Colonic mucosa (tissue), 4 donors: ENCODE data around the gene TPM1. TPM values are rescaled to one million over a fixed set of nuclear protein-coding genes. Genes with fewer than 3 reads are reported as not detected.
A peak's percentile ranks its signal among the peaks of the same experiment; 100 is the strongest.

Experiments
- DNase-seq: peaks from one replicate; pipeline ENCODE4 v3.0.0-alpha.2; 2020
- H3K27ac ChIP-seq: fragments of 200-600 bp; one replicate; pipeline ENCODE4 v1.8.0; 2021
- H3K27me3 ChIP-seq: fragments of 200-600 bp; one replicate; pipeline ENCODE4 v1.8.0; 2021
- H3K36me3 ChIP-seq: fragments of 200-600 bp; one replicate; pipeline ENCODE4 v1.8.0; 2021
- H3K4me1 ChIP-seq: fragments of 200-600 bp; one replicate; pipeline ENCODE4 v1.8.0; 2021; ENCODE audit warnings: mild to moderate bottlenecking
- H3K4me3 ChIP-seq: fragments of 200-600 bp; one replicate; pipeline ENCODE4 v1.8.0; 2021
- H3K9ac ChIP-seq, 2 donors: one replicate each; pipeline ENCODE4 v1.7.0; 2013; ENCODE audit warnings: control low read depth in 2 of 2, low read depth in 2 of 2, low read length in 2 of 2
- H3K9me3 ChIP-seq: fragments of 200-600 bp; one replicate; pipeline ENCODE4 v1.8.0; 2021
- intact Hi-C: fragments of 100-400 bp; cut with DNase I; formaldehyde crosslinking; loops from one replicate; pipeline ENCODE4 v1.14.1; 2022
- total RNA-seq, 2 donors: library from RNA; stranded (reverse); fragmentation: NEBNext Ultra II Directional in 1 of 2; extraction: Animal tissue kit (Norgen Biotek cat#: 25700) in 1 of 2; gene quantifications; one replicate each; pipeline ENCODE4 v1.2.1, GENCODE V29; 2021
- TF ChIP-seq, protein P1 (sequence below): fragments of 200-600 bp; IDR thresholded peaks from one replicate; pipeline ENCODE4 v1.8.0; 2022; ENCODE audit warnings: antibody characterized with exemption, mild to moderate bottlenecking
- donor health status: healthy.
- donor health status: DM: no; HTN: no; CAD: no.
- donor health status: DM: no; HTN: no; CAD: no.

TPM1 gene
- total RNA-seq, 2 donors from 2014 or later = 423 to 769 TPM

DNA sequence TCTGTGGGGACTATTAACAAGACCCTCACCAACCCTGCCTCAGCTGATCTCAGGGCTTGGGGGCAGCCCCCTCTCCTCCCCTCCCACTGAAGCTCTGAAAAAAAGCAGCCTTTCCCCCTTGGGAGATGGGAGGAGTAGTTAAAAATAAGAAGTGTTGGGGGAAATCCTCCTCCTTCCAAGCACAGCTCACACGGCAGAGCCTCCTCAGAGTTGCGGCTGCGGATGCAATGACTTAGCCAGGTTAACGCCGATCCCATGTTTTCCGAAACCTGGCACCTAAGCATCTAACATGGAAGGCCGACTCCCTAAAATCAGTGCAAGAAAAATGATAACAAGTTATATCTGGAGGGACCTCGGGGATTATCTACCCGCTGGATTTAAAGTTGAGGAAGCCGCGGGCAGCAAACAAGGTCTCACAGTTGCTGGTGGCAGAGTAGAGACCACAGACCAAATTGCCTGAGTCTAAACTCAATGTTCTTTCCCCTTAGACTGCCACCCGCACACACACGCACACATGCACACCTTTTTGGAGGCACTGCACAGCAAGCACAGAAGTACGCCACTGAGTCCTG lies 1.1 kb upstream of the TPM1 start:
- peak overlapping the region; percentile 83 for H3K27ac ChIP-seq
- DNase-seq = no peak
- intact Hi-C loops = loop anchor here (5.0 to 10.0 kb wide), 2 partner anchors 194 to 363 kb away; no protein-coding TSS in a partner anchor
- H3K4me1 ChIP-seq = no peaks in the 10 kb centered on the region
- no peaks in the 10 kb centered on the region for H3K9me3 ChIP-seq
- H3K9ac ChIP-seq = peak overlapping the region; percentile 91 to 95
- TF ChIP-seq, protein P1, sequence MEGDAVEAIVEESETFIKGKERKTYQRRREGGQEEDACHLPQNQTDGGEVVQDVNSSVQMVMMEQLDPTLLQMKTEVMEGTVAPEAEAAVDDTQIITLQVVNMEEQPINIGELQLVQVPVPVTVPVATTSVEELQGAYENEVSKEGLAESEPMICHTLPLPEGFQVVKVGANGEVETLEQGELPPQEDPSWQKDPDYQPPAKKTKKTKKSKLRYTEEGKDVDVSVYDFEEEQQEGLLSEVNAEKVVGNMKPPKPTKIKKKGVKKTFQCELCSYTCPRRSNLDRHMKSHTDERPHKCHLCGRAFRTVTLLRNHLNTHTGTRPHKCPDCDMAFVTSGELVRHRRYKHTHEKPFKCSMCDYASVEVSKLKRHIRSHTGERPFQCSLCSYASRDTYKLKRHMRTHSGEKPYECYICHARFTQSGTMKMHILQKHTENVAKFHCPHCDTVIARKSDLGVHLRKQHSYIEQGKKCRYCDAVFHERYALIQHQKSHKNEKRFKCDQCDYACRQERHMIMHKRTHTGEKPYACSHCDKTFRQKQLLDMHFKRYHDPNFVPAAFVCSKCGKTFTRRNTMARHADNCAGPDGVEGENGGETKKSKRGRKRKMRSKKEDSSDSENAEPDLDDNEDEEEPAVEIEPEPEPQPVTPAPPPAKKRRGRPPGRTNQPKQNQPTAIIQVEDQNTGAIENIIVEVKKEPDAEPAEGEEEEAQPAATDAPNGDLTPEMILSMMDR = no peak
- no peaks in the 10 kb centered on the region for H3K36me3 ChIP-seq
- H3K27me3 ChIP-seq = no peaks in the 10 kb centered on the region
- peak overlapping the region; percentile 64 for H3K4me3 ChIP-seq

DNA sequence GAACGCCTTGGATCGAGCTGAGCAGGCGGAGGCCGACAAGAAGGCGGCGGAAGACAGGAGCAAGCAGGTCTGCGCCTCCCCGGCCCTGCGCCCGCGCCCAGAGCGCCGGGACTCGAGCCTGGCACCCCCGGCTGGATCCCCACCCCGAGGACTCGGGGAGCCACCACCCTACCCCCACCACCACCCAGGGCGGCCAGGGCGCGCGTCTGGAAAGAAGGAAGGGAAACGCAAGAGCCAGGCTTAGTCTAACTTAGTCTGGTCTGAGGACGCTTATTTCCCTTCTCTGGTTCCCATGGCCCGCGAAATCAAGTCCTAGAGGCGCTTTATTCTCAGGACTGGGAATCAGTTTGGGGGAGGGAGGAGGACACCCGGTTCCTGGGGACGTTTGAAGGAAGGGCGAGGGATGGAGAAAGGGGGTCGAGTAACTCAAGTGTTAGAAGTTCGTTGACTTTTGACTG lies 359 bp downstream of the TPM1 start:
- Histone ChIP-seq H3K9me3 (no peaks in the 10 kb centered on the region), H3K27me3 (no peaks in the 10 kb centered on the region), H3K27ac (peak overlapping the region; percentile 83), H3K4me1 (no peaks in the 10 kb centered on the region), H3K36me3 (no peaks in the 10 kb centered on the region), H3K4me3 (peak overlapping the region; percentile 64), H3K9ac (peak overlapping the region; percentile 91 to 95)
- TF ChIP-seq, protein P1 = no peak
- DNase-seq = peak; percentile 49
- intact Hi-C loops = loop anchor here (5.0 to 10.0 kb wide), 2 partner anchors 196 to 362 kb away; no protein-coding TSS in a partner anchor

DNA sequence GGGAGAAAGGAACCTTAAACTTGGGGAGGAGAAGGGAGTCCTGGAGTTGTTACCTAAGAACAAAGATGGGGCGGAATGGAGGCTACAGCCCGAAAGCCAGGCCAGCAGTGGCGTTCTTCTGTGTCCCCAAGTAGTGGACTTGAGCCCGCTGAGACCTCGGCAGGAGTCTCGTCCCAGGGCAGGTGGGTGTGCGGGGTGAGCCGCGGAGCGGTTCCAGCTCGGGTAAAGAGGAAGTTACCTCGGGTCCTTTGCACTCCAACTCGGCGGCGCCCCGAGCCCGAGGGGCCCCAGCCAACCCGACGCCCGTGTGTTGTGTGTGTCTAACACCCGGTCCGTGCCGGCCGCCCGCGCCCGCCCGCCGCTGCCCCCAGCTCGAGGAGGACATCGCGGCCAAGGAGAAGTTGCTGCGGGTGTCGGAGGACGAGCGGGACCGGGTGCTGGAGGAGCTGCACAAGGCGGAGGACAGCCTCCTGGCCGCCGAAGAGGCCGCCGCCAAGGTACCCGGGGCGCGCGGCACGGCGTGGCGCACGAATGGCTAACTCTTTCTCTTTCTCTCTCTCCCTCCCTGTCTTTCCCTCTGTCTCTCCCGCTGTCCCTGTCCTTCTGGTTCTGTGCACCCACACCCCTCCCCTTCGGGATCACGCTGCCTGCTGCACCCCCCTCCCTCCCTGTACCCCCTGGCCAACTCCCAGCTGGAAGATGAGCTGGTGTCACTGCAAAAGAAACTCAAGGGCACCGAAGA lies 959 bp downstream of the TPM1 start:
- Histone ChIP-seq H3K9ac (peak overlapping the region; percentile 91 to 95), H3K4me1 (no peaks in the 10 kb centered on the region), H3K36me3 (no peaks in the 10 kb centered on the region), H3K9me3 (no peaks in the 10 kb centered on the region), H3K4me3 (peak overlapping the region; percentile 64), H3K27ac (peak overlapping the region; percentile 83), H3K27me3 (no peaks in the 10 kb centered on the region)
- DNase-seq = peak; percentile 60
- intact Hi-C loops = loop anchor here (5.0 to 10.0 kb wide), 2 partner anchors 196 to 361 kb away; no protein-coding TSS in a partner anchor
- TF ChIP-seq, protein P1 = no peak

DNA sequence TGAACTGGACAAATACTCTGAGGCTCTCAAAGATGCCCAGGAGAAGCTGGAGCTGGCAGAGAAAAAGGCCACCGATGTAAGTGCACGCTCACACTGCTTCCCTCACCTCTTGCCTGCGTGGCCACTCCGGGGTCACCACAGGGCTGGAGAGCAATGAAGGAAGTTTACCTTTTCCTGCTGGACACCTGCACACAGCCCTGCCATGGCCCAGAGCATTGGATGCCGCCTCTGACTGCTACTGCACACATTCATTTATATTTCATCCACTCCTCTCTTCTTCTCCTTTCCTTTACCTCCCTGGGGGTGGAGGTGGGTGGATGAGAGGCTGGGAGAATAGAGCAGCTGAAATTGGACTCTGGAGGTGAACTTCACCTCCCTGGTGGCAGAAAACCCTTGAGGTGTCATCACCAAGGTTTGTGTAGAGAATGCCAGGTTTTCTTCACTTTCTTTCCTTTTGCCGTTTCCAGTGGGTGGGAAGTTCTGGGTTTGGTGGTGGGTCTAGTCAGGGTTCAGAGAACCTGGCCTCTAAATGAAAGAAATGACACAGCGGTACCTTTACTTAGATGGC lies 1.6 kb downstream of the TPM1 start:
- peak; percentile 48 for DNase-seq
- no peaks in the 10 kb centered on the region for H3K27me3 ChIP-seq
- H3K4me1 ChIP-seq = no peaks in the 10 kb centered on the region
- H3K27ac ChIP-seq = peak overlapping the region; percentile 83
- TF ChIP-seq, protein P1 = no peak
- H3K9me3 ChIP-seq = no peaks in the 10 kb centered on the region
- no peaks in the 10 kb centered on the region for H3K36me3 ChIP-seq
- peak overlapping the region; percentile 64 for H3K4me3 ChIP-seq
- peak overlapping the region; percentile 91 to 95 for H3K9ac ChIP-seq
- intact Hi-C loops = loop anchor here (5.0 to 10.0 kb wide), 2 partner anchors 197 to 361 kb away; no protein-coding TSS in a partner anchor

DNA sequence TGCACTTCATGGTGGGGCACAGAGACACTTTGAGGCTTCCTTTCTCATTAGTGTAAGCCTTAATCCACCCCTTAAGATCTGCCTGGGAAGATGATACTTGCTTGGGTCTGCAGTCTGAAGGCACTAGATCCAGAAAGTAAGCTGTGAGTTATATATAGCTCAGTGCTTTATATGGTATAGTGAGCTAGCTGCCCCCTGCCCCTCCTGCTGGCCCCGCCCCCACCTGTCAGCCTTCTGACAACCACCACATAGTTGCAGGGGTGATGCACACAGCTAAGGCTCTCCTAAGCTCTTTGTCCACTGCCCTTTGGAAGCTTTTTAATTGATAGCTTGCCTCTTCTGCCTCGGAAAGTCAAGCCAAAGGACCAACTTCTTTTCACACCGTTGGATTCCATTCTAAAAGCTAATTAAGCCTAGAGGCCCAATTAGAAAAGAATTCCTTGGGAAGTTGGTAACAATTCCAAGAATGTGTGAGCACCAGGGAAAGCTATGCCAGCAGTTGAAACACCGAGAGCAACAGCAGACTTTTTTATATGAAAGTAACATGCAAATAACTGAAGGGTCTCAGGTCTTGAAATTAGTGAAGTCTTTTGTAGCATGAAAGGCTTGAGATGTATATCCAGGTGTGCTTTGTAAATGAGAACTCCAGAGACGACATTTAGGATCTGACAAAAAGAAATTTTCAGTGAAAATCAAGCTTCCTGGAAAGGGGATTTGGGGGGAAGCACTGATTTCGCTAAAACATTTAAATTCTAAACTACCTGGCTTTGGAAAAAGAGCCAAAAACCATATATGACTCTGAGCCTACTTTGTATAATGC lies 2.3 kb downstream of the TPM1 start:
- Histone ChIP-seq H3K4me1 (no peaks in the 10 kb centered on the region), H3K9me3 (no peaks in the 10 kb centered on the region), H3K4me3 (peak overlapping the region; percentile 64), H3K27ac (peak overlapping the region; percentile 97), H3K9ac (peak overlapping the region; percentile 91 to 95), H3K27me3 (no peaks in the 10 kb centered on the region), H3K36me3 (no peaks in the 10 kb centered on the region)
- intact Hi-C loops = loop anchor here (5.0 to 10.0 kb wide), 2 partner anchors 198 to 360 kb away; no protein-coding TSS in a partner anchor
- TF ChIP-seq, protein P1 = no peak
- peak; percentile 50 for DNase-seq
